Measurements from ENCODE around the gene TCP10L.

DNA sequence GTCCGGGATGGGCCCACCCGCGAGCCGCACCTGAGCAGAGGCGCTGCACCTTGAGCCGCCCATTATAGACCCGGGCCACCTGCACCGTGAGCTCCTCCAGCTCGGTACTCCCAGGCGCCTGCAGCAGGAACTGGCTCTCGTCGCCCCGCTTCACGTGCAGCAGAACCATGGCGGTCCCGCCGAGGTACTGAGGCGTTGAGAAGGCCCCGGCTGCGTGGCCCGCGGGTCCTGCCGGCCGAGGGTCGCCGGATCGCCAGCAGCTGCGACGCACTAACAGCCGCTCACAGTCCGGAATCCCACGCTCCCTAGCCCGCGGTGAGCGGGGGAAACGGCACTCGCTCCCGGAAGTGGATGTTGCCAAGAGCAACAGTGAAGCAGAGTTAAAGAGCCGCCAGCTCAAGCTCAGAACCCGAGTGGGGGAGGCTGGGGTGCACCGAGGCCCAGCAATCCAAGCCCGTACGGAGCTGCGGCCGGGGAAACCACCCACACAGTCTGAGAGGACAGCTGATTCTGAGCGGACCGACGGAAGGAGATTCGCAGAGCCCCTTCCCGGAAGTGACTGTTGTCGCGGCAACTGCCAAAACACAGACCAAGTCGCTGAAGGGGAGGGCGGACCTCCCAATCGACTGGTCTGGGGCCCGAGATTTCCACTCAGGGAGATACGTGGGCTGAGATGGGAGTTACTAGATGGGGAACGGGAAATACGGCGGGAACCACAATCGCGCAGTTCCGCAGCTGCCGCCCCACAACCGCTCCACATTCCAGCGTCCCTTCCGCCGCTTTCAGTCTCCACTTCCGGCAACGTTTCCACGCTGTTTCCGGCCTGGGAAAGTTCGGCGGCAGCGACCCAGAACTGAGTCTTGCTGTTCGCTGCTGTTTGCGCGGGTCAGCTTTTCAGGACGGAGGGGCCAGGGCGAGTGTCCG, 27.0 kb upstream of the TCP10L start, which contains the start of gene CFAP298:
- TF ChIP-seq NBN (IDR thresholded peaks at IDR 0.05) = peak; percentile 95
- no peak for TF ChIP-seq HDAC2 (IDR thresholded peaks at IDR 0.05)
- TF ChIP-seq, protein P1, sequence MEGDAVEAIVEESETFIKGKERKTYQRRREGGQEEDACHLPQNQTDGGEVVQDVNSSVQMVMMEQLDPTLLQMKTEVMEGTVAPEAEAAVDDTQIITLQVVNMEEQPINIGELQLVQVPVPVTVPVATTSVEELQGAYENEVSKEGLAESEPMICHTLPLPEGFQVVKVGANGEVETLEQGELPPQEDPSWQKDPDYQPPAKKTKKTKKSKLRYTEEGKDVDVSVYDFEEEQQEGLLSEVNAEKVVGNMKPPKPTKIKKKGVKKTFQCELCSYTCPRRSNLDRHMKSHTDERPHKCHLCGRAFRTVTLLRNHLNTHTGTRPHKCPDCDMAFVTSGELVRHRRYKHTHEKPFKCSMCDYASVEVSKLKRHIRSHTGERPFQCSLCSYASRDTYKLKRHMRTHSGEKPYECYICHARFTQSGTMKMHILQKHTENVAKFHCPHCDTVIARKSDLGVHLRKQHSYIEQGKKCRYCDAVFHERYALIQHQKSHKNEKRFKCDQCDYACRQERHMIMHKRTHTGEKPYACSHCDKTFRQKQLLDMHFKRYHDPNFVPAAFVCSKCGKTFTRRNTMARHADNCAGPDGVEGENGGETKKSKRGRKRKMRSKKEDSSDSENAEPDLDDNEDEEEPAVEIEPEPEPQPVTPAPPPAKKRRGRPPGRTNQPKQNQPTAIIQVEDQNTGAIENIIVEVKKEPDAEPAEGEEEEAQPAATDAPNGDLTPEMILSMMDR (IDR thresholded peaks at IDR 0.05 in 2 of 3, conservative IDR thresholded peaks at IDR 0.05 in 1 of 3; ENCODE audit: control insufficient read depth in 2 of 3, extremely low read depth in 1 of 3, insufficient read depth in 1 of 3, low read depth in 3 of 3, low read length in 3 of 3) = no peak
- 0 out of 2 replicates have a peak, but pooled peaks have one; percentile 15 for TF ChIP-seq FOXM1 (IDR thresholded peaks at IDR 0.05; ENCODE audit: low read depth, low read length)
- peak; percentile 66; the same call in 1 of the 2 replicates for TF ChIP-seq TCF12 (IDR thresholded peaks at IDR 0.05; ENCODE audit: low read depth, low read length)
- TF ChIP-seq SIN3A (IDR thresholded peaks at IDR 0.05; ENCODE audit: low read depth, low read length) = peak; percentile 97
